Activated CD4-positive, alpha-beta T cell treated with anti-CD3 and anti-CD28 coated beads, Interleukin-2, Interleukin-6, amounts not matched to agents 100 ng/mL and 50 ng/mL, durations not matched to agents 16 hours and 8 hours (primary cell): ENCODE data around the gene BCKDK.

Experiments
- DNase-seq: peaks from one replicate; pipeline ENCODE4 v3.0.0-alpha.2; 2020

Gene BCKDK

DNA sequence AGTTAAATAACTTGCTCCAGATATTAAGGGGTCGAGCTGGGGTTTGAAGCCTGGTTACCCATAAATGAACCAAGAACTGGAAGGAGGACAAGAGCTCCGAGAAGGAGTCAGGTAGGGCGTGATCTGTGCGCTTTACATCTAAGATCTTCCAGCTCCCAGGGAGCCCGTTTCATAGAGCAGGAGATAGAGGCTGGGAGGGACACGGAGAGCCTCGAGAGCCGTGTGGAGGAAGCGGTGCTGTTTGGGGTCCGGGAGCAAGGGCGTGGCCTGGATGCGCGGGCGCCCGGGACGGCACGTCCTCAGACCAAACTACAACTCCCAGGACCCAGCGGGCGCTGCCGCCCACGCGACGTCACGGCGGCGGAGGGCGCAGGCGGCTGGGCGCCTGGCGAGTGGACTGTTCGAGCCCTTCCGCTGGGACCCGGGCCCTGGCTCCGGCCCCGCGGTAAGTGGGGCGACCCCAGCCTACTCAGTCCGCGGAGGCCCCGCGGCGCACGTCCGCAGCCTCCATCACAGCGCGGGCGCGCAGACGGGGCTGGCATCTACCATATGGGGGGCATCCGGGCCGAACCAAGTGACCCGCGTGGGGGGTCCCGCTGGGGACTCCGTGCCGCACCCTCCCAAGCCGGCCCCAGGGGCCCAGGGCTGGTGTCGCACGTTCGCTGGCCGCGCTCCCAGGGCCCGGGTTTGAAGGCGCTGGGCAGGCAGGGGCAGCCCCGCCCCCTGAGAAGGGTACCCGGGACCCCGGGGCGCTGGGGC is at the start of gene BCKDK:
TSS of gene BCKDK (plus strand) at position 352 of the 759 bp plus-strand sequence. CDS start 838 bp downstream, outside the sequence.
- DNase-seq, result peak; percentile 89

DNA sequence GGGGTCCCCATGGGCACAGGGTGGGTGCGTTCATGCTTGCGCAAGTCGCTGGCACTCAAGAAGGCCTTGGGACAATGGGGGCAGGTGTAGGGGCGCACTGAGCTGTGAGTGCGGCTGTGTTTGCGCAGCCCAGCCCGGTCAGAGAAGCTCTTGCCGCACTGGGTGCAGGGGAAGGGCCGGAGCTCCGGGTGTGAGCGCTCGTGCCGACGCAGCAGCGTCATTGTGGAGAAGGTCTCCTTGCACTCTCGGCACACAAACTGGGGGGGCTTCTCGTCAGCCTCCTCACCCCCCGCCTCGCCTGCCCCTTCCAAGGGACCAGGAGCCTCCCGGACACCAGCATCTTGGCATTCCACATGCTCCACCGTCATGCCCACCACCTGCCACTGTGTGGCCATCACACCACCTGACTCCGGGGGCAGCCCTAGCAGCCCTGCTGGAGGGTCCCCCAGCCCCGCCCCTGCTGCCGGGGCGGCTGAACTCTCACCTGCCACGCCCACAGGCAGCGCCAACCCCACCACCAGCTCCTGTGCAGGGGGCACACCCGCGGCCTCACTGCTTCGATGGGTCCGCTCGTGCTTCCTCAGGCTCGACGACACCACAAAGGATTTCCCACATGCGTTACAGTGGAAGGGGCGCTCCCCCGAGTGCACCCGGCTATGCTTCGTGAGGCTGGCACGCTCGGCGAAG is 46.9 kb upstream of the BCKDK start:
- no peak for DNase-seq

DNA sequence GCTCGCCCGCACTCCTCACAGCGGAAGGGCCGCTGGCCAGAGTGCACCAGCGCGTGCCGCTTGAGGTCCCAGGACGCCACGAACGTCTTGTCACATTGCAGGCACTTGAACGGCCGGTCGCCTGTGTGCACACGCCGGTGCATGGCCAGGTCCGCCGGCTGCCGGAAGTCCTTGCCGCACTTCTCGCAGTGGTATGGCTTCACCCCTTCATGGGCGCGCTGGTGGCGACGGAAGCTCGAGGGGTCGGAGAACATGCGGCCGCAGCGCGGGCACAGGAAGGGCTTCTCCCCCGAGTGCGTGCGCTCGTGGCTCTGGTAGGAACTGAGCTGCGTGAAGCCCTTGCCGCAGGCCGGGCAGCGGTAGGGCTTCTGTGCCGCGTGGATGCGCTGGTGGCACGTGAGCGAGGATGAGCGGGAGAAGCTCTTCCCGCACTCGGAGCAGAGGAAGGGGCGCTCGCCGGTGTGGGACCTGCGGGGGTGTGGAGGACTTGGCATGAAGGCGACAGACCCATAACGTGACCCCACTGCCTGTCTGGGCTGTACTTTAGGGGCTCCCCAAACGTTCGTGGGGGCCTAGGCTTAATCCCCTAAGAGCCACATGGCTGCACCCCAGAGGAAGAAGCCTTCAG is 46.3 kb upstream of the BCKDK start:
- no peak for DNase-seq

DNA sequence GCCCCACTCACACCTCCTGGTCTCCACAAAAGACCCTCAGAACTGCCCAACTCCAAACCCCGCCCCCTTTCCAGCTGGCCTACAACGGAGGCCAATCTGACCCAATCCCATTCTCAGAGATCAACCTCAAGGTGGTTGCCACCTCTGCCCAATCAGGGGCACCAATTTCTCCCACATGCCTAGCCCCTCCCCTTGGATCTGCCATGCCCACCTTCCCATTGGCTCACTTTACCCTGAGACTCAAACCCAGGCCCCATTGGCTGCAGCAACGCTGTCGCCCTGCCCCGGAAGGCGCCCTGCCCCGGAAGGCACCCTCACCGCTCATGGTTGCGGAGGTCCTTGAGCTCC is 44.7 kb upstream of the BCKDK start:
- DNase-seq, result no peak

DNA sequence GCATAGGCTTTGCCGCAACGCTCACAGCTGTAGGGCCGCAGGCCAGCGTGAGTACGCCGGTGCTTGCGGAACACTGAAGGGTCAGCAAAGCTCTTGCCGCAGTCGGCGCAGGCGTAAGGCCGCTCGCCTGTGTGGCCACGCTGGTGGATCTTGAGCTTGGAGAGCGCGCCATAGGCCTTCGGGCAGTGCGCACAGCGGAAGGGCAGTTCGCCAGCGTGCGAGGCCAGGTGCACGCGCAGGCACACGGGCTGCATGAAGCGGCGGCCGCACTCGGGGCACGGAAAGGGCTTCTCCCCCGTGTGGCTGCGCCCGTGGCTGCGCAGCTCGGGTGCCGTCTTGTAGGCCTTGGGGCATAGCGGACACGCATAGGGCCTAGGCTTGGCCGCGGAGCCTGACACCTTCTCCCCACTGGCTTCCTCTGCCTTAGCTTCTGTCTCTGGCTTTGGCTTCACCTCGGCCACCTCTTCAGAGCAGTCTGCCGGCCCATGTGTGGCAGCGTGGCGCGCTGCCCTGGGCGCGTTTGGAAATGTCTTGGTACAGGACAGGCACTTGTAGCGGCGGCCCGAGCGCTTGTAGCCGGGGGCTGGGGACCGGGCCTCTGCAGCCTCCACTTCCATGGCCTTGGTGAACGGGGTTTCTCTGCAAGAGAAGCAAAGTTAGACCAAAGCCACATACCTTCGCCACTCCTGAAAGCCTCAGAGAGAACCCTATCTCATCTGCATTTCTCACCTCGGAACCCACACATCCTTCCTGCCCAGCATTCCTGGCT is 44.2 kb upstream of the BCKDK start:
- DNase-seq, result peak; percentile 56

DNA sequence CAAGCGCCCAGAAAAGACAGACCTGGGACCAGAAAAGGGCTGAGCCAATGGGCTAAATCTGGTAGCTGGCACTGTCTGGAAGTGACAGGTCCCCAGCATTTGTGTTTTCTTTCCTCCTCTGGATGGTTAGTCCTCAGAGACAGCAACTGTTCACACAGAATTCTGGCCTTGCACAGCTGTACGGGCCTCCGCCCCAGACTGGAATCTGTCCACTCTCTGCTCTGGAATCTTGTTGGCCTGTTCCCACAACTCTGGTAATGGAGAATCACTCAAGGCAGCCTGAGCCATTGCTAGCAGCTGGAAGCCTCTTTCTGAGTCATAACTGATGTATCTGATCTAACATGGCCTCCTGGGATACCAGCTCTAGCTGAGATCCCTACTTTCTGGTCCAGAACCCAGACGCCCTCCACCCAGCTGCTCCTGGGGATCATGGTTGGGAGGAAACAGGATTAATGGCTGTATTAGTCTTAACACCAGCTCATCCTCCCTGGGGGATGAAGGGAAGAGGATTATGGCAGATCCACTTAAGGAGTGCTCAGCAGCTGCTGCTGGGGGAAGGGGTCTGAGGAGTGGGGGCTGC is 43.2 kb upstream of the BCKDK start:
- DNase-seq, result no peak

DNA sequence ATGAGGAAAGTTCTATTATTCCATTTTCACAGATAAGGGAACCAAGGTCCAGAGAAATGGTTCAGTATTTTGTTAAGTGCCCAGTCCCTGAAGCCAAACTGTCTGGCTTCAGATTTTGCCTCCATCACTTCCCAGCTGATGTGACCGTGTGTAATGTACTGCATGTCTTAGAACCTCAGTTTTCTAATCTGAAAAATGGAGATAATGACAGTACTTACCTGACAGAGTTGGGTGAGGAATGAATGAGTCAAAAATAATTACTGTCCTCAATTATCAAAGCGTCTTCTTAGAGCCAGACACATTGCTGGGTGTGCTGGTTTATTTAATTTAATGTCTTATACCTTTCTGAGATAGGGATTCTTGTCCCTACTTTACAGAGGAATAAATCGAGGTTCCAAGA is 40.8 kb upstream of the BCKDK start:
- DNase-seq, result no peak

DNA sequence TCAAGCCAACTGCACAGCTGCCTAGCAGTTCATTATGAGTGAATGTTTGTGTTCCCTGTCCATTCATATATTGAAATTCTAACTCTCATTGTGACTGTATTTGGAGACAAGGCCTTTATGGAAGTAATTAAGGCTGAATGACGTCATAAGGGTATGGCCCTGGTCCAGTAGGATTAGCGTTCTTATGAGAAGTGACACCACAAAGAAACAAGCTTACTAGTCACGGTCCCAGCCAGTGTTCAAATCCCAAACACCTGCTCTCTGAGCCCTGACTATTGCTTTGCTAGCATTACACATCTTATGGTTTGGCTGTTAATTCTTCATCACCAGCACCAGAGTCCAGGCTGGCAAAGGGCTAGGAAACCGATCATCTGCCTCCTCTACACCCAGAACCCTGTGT is 36.3 kb upstream of the BCKDK start:
- DNase-seq, result peak; percentile 24

DNA sequence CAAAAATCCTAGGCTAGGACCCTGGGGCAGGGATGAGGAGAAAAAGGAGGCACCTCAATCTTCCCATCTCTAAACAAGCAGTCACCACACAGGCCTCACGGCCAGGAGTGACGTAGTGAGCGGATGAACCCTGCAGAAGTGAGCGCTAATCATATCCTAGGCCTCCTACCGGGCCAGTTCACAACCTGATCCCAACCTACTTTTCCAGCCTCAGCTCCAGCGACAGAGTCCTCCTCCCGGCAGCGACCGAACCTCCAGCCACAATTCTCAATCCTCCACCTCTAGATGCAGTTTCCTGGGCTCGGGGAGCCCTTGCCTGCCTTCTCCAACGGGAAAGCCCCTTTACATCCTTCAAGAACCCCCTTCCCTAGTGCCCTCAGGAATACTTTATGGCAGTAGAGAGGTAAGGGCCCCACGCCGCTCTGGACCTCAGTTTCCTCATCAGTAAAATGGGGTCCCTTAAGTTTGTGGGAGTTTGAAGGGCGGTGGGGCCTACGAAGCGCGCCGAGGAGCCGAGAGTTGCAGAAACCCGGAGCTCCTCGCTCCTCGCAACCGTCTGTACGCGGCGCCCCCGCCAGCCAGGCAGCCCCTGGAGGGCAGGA is 35.5 kb upstream of the BCKDK start:
- DNase-seq, result peak; percentile 64

DNA sequence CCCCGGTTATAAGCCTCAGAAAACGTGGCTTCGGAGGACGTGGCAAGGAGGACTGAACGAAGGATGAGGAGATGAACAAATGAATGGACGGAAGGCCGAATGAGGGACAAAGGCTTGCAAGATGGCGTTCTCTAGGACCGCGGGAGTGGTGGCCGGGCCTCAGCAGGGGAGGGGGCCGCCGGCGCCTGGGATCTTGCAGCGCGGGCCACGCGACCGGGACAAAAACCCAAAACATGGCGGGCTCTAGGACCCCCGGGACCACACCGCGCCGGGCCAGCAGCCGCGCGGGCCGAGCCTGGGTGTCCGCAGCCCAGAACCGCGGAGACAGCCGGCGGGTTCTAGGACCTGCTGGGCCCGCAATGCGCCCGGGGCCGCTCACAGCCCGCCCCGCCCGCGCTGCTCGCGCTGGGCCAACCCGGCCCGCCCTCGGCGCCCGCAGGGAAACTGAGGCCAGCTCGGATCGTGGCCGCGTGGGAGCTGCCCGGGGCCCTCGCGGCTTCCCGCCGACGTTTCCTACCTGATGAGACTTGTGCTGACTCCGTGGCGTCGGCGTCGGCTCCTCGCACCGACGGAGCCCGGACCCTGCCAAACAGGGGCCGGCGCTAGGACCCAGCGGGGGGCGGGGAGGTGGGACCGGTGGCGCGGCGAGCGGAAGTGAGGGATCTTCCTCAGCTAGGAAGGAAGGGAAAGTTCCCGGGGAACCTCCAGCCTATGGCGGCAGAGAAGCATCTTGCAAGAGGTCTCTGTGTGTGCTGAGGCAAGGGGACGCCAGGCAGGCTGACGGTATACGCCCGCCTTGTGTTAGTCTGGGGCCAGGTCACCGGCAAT is 34.8 kb upstream of the BCKDK start:
- peak; percentile 91 for DNase-seq

DNA sequence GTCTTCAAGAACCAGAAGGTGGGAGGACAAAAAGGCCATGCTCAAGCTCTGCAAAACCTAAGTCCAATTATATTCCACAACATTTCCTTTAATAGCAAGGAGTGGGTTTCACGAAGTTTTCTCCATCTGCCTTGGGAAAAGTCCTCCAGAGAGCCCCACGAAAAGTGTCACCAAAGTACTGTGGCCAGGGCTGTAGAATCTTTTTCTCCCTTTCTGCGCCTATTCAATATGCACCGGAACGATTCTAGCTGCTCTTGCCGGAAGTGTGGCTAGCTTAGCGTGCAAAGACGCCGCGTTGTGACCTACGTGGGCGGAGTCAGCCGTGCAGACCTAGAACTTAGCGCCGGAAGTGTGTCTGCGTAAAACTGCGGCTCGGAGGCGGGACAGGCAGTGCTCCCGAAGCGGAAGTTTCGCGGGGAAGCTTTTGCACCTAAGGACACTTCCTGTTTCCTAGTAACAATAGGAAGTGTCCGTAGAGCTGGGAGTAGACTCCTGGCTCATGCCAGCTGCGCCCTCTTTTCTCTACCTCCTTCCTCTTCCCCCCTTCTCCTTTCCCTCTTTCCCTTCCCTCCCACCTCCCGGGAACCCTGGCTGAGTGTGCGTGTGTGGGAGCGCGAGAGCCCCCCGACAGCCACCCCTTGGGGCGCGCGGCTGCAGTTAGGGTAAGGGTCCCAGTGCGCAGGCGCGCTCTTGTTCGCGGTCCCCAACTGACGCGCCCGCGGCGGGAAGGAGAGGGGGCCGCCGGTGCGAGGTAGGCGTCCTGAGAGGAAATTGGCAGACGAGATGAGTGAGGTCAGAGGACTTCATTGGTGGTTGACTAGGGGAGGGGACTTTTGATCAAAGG is 34.0 kb upstream of the BCKDK start, which contains the start of the genes ZNF646 and ZNF668:
TSS of gene ZNF646 (plus strand) at position 453 of the 844 bp plus-strand sequence. CDS start 1,903 bp downstream, outside the sequence.
TSS of gene ZNF668 (minus strand) at position 271 of the 844 bp plus-strand sequence. CDS start 9,781 bp downstream, outside the sequence.
- peak; percentile 99 for DNase-seq

DNA sequence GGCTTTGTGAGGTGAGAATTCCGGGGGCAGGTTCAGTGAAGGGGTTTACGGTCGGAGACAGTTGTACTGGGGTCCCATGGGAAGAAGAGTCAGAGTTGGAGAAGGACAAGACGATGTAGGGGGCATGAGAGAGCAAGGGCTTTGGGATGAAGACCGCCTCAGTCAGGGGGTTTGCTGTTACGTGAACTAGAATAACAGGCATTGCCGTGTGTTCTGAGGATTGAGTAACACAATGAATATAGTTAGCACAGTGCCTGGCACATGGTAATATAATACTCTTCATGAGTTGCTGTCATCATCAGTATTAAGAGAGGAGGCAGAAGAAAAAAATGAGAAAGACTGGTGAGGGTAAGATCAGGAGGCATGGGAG is 33.4 kb upstream of the BCKDK start:
- no peak for DNase-seq

DNA sequence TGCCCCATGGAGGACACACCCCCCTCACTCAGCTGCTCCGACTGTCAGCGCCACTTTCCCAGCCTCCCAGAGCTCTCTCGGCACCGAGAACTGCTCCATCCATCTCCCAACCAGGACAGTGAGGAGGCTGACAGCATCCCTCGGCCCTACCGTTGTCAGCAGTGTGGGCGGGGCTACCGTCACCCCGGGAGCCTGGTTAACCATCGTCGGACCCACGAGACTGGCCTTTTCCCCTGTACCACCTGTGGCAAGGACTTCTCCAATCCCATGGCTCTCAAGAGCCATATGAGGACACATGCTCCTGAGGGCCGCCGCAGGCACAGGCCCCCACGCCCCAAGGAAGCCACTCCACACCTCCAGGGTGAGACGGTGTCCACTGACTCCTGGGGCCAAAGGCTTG is 31.9 kb upstream of the BCKDK start:
- no peak for DNase-seq

DNA sequence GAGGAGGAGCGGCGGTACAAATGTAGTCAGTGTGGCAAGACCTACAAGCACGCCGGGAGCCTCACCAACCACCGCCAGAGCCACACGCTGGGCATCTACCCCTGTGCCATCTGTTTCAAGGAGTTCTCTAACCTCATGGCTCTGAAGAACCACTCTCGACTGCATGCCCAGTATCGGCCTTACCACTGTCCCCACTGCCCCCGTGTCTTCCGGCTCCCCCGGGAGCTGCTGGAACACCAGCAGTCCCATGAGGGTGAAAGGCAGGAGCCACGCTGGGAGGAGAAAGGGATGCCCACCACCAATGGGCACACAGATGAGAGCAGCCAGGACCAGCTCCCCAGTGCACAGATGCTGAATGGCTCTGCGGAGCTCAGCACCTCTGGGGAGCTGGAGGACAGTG is 31.2 kb upstream of the BCKDK start:
- DNase-seq, result no peak

DNA sequence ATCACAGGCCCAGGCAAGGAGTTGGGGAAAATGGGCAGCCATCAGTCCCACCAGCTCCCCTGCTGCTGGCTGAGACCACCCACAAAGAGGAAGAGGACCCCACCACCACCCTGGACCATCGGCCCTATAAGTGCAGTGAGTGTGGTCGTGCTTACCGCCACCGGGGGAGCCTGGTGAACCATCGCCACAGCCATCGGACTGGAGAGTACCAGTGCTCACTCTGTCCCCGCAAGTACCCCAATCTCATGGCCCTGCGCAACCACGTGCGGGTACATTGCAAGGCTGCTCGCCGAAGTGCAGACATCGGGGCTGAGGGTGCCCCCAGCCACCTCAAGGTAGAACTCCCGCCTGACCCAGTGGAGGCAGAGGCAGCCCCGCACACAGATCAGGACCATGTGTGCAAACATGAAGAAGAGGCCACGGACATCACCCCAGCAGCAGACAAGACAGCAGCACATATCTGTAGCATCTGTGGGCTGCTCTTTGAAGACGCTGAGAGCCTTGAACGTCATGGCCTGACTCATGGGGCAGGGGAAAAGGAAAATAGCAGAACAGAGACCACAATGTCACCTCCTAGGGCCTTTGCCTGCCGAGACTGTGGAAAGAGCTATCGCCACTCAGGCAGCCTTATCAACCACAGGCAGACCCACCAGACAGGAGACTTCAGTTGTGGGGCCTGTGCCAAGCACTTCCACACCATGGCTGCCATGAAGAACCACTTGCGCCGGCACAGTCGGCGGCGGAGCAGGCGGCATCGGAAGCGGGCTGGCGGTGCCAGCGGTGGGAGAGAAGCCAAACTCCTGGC is 30.4 kb upstream of the BCKDK start:
- DNase-seq, result no peak

DNA sequence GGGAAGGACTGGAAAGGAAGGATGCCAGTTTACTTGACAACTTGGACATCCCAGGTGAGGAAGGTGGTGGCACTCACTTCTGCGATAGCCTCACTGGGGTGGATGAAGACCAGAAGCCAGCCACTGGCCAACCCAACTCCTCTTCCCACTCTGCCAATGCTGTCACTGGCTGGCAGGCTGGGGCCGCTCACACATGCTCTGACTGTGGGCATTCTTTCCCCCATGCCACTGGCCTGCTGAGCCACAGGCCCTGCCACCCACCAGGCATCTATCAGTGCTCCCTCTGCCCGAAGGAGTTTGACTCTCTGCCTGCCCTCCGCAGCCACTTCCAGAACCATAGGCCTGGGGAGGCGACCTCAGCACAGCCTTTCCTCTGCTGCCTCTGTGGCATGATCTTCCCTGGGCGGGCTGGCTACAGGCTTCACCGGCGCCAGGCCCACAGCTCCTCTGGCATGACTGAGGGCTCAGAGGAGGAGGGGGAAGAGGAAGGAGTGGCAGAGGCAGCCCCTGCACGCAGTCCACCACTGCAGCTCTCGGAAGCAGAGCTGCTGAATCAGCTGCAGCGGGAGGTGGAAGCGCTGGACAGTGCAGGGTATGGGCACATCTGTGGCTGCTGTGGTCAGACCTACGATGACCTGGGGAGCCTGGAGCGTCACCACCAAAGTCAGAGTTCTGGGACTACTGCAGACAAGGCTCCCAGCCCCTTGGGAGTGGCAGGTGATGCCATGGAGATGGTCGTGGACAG is 29.4 kb upstream of the BCKDK start:
- DNase-seq, result no peak

DNA sequence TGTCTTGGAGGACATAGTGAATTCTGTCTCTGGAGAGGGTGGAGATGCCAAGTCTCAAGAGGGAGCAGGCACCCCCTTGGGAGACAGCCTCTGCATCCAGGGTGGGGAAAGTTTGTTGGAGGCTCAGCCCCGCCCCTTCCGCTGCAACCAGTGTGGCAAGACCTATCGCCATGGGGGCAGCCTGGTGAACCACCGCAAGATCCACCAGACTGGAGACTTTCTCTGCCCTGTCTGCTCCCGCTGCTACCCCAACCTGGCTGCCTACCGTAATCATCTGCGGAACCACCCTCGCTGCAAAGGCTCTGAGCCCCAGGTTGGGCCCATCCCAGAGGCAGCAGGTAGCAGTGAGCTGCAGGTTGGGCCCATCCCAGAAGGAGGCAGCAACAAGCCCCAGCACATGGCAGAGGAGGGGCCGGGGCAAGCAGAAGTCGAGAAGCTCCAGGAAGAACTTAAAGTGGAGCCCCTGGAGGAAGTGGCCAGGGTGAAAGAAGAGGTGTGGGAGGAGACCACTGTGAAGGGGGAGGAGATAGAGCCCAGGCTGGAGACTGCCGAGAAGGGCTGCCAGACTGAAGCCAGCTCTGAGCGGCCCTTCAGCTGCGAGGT is 28.7 kb upstream of the BCKDK start:
- DNase-seq, result no peak

DNA sequence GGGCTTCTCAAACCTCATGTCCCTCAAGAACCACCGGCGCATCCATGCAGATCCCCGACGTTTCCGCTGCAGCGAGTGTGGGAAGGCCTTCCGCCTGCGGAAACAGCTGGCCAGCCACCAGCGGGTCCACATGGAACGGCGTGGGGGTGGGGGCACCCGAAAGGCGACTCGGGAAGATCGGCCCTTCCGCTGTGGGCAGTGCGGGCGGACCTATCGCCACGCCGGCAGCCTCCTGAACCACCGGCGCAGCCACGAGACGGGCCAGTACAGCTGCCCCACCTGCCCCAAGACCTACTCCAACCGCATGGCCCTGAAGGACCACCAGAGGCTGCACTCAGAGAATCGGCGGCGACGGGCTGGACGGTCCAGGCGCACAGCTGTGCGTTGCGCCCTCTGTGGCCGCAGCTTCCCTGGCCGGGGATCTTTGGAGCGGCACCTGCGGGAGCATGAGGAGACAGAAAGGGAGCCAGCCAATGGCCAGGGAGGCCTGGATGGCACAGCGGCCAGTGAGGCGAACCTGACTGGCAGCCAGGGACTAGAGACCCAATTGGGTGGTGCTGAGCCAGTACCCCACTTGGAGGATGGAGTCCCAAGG is 28.1 kb upstream of the BCKDK start:
- no peak for DNase-seq
